BLaER1 (cell line): Measurements from ENCODE around the gene CCDC124.
A peak's percentile ranks its signal among the peaks of the same experiment; 100 is the strongest.

Source experiments
- H3K27ac ChIP-seq: shearing (Covaris generic); formaldehyde crosslinking; 2 replicates; pipeline ENCODE4 v1.8.1; 2022
- H3K27me3 ChIP-seq: shearing (Covaris generic); formaldehyde crosslinking; 2 replicates; pipeline ENCODE4 v1.8.1; 2022
- H3K36me3 ChIP-seq: shearing (Covaris generic); formaldehyde crosslinking; 2 replicates; pipeline ENCODE4 v1.8.1; 2022
- H3K4me1 ChIP-seq: shearing (Covaris generic); formaldehyde crosslinking; 2 replicates; pipeline ENCODE4 v1.8.1; 2022
- H3K4me2 ChIP-seq: shearing (Covaris generic); formaldehyde crosslinking; 2 replicates; pipeline ENCODE4 v1.8.1; 2022
- H3K4me3 ChIP-seq: shearing (Covaris generic); formaldehyde crosslinking; 2 replicates; pipeline ENCODE4 v1.8.1; 2022
- H3K9ac ChIP-seq: shearing (Covaris generic); formaldehyde crosslinking; 2 replicates; pipeline ENCODE4 v1.8.1; 2022
- H3K9me3 ChIP-seq: shearing (Covaris generic); formaldehyde crosslinking; 2 replicates; pipeline ENCODE4 v1.8.1; 2022
- H4K20me1 ChIP-seq: shearing (Covaris generic); formaldehyde crosslinking; 2 replicates; pipeline ENCODE4 v1.8.1; 2022
- Cebpa-rat ChIP-seq: shearing (Covaris generic); IDR thresholded peaks from 2 replicates; pipeline ENCODE4 v1.8.1; 2022

Gene CCDC124

GRCh38 chr19:17966550-17967256 is 33.9 kb downstream of the CCDC124 start, which contains the start of gene KCNN1:
Gene KCNN1, plus strand, starts transcription at chr19:17967107. Its CDS starts 6,782 bp downstream, at chr19:17973889.
- peaks cover 42% of the 10 kb centered on the region for H3K27me3 ChIP-seq
- H3K4me3 ChIP-seq: peak within 1 kb of the TSS; percentile 59
- H3K4me1 ChIP-seq: peaks cover 50% of the 10 kb centered on the region
- H3K9ac ChIP-seq: no peak within 1 kb of the TSS
- no peaks in the 10 kb centered on the region for H3K36me3 ChIP-seq
- no peaks in the 10 kb centered on the region for H3K9me3 ChIP-seq
- TF ChIP-seq Cebpa-rat: no peak
- peak within 1 kb of the TSS; percentile 85 for H3K4me2 ChIP-seq
- H4K20me1 ChIP-seq: no peaks in the 10 kb centered on the region
- H3K27ac ChIP-seq: peak within 1 kb of the TSS; percentile 49; the same call in 1 of the 2 replicates

GRCh38 chr19:17967257-17968051 is 34.6 kb downstream of the CCDC124 start:
- no peaks in the 10 kb centered on the region for H3K36me3 ChIP-seq
- no peak for TF ChIP-seq Cebpa-rat
- H4K20me1 ChIP-seq: no peaks in the 10 kb centered on the region
- H3K27ac ChIP-seq: no peak overlapping the region
- no peaks in the 10 kb centered on the region for H3K9me3 ChIP-seq
- peak overlapping the region; percentile 59 for H3K4me3 ChIP-seq
- peaks cover 57% of the 10 kb centered on the region for H3K4me1 ChIP-seq
- H3K9ac ChIP-seq: no peak overlapping the region
- H3K4me2 ChIP-seq: peak overlapping the region; percentile 85
- H3K27me3 ChIP-seq: peaks cover 42% of the 10 kb centered on the region

GRCh38 chr19:17968362-17968761 is 35.5 kb downstream of the CCDC124 start:
- TF ChIP-seq Cebpa-rat: no peak
- no peaks in the 10 kb centered on the region for H4K20me1 ChIP-seq
- peak overlapping the region; percentile 24 for H3K4me2 ChIP-seq
- H3K4me3 ChIP-seq: no peak overlapping the region
- peaks cover 66% of the 10 kb centered on the region for H3K4me1 ChIP-seq
- peaks cover 42% of the 10 kb centered on the region for H3K27me3 ChIP-seq
- no peaks in the 10 kb centered on the region for H3K9me3 ChIP-seq
- H3K27ac ChIP-seq: no peak overlapping the region
- H3K36me3 ChIP-seq: no peaks in the 10 kb centered on the region
- no peak overlapping the region for H3K9ac ChIP-seq

- peaks cover 71% of the 10 kb centered on the region for H3K4me1 ChIP-seq
- no peaks in the 10 kb centered on the region for H3K36me3 ChIP-seq
- H3K4me3 ChIP-seq: no peak overlapping the region
- no peaks in the 10 kb centered on the region for H4K20me1 ChIP-seq
- H3K27ac ChIP-seq: no peak overlapping the region
- no peak for TF ChIP-seq Cebpa-rat
- H3K9me3 ChIP-seq: no peaks in the 10 kb centered on the region
- no peak overlapping the region for H3K9ac ChIP-seq
- peaks cover 42% of the 10 kb centered on the region for H3K27me3 ChIP-seq
- H3K4me2 ChIP-seq: peak overlapping the region; percentile 35
Measured at GRCh38 chr19:17969096-17969792, 36.4 kb downstream of the CCDC124 start.

- no peaks in the 10 kb centered on the region for H4K20me1 ChIP-seq
- peaks cover 18% of the 10 kb centered on the region for H3K27me3 ChIP-seq
- no peak overlapping the region for H3K27ac ChIP-seq
- H3K4me2 ChIP-seq: peak overlapping the region; percentile 64
- H3K36me3 ChIP-seq: no peaks in the 10 kb centered on the region
- H3K9ac ChIP-seq: no peak overlapping the region
- peaks cover 47% of the 10 kb centered on the region for H3K4me1 ChIP-seq
- no peak overlapping the region for H3K4me3 ChIP-seq
- H3K9me3 ChIP-seq: no peaks in the 10 kb centered on the region
- no peak for TF ChIP-seq Cebpa-rat
Measured at GRCh38 chr19:17972230-17972629, 39.4 kb downstream of the CCDC124 start.

- Histone ChIP-seq H3K36me3 (no peaks in the 10 kb centered on the region), H3K4me2 (peak overlapping the region; percentile 64; the same call in 1 of the 2 replicates)
Measured at GRCh38 chr19:17973759-17974158, 40.9 kb downstream of the CCDC124 start.

GRCh38 chr19:17974551-17974950 is 41.7 kb downstream of the CCDC124 start:
- no peak for TF ChIP-seq Cebpa-rat
- Histone ChIP-seq H3K27me3 (no peaks in the 10 kb centered on the region), H3K4me3 (no peak overlapping the region), H3K36me3 (no peaks in the 10 kb centered on the region), H3K4me1 (peaks cover 32% of the 10 kb centered on the region), H3K9ac (no peak overlapping the region), H4K20me1 (no peaks in the 10 kb centered on the region), H3K27ac (no peak overlapping the region), H3K9me3 (no peaks in the 10 kb centered on the region), H3K4me2 (no peak overlapping the region)

More at GRCh38 chr19:17973759-17974158, 40.9 kb downstream of the CCDC124 start:
- Histone ChIP-seq H3K4me3 (no peak overlapping the region), H3K9ac (no peak overlapping the region), H4K20me1 (no peaks in the 10 kb centered on the region), H3K27me3 (peaks cover 4% of the 10 kb centered on the region; the same call in 1 of the 2 replicates), H3K27ac (no peak overlapping the region), H3K4me1 (peaks cover 37% of the 10 kb centered on the region), H3K9me3 (no peaks in the 10 kb centered on the region)
- TF ChIP-seq Cebpa-rat: no peak

GRCh38 chr19:17975032-17975431 is 42.2 kb downstream of the CCDC124 start:
- H3K9me3 ChIP-seq: no peaks in the 10 kb centered on the region
- H3K9ac ChIP-seq: no peak overlapping the region
- no peak overlapping the region for H3K4me2 ChIP-seq
- no peak for TF ChIP-seq Cebpa-rat
- H3K27me3 ChIP-seq: no peaks in the 10 kb centered on the region
- H3K4me3 ChIP-seq: no peak overlapping the region
- peaks cover 32% of the 10 kb centered on the region for H3K4me1 ChIP-seq
- no peak overlapping the region for H3K27ac ChIP-seq
- no peaks in the 10 kb centered on the region for H3K36me3 ChIP-seq
- H4K20me1 ChIP-seq: no peaks in the 10 kb centered on the region

GRCh38 chr19:17977021-17977420 is 44.2 kb downstream of the CCDC124 start:
- no peaks in the 10 kb centered on the region for H3K9me3 ChIP-seq
- no peak overlapping the region for H3K4me3 ChIP-seq
- no peak overlapping the region for H3K4me2 ChIP-seq
- H3K4me1 ChIP-seq: peaks cover 34% of the 10 kb centered on the region
- no peak overlapping the region for H3K27ac ChIP-seq
- no peaks in the 10 kb centered on the region for H4K20me1 ChIP-seq
- no peaks in the 10 kb centered on the region for H3K36me3 ChIP-seq
- no peak for TF ChIP-seq Cebpa-rat
- H3K9ac ChIP-seq: no peak overlapping the region
- no peaks in the 10 kb centered on the region for H3K27me3 ChIP-seq
